ENCODE data around the gene ELL2.
A peak's percentile ranks its signal among the peaks of the same experiment; 100 is the strongest.
"Not testable (repeated sequence)": the region's sequence is repeated elsewhere in the genome, so short reads cannot be mapped to it uniquely, and the experiment has no call there.

ELL2 gene

DNA sequence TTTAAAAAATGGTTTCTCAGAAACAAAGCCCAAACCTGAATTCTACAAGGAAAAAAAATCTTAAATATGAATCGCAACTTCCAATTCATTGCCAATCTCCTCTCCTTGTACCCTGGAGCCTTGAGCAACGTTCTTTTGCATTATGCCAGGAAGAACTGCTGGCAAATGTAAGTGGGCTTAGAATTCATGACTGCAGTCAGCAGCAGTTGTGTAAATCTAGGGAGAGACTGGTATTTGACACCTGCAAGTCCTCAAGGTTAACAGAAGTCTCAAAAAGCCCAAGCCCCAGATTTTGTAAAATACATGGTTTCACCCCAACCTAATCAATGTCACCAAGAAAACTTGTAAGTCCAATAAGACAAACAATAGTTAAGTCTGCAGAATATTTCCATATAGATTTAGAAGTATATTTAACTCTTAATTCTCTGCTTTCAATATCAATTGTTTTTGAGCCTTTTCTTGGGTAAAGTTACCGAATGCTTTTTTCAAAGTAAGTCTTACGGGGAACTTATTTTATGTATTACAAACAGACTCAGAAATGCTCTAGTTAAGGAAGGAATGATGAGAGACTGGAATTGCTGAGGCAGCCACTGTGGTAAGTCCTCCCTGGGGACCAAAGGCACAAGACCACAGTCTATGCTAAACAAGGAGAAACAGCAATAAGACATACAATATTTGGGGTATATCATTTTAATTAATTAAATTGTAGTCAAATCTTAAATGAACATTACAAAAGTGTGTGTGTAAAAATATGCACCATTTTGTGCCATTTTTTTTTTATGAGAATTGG is 31.3 kb downstream of the ELL2 start:
- no peak for DNase-seq

DNA sequence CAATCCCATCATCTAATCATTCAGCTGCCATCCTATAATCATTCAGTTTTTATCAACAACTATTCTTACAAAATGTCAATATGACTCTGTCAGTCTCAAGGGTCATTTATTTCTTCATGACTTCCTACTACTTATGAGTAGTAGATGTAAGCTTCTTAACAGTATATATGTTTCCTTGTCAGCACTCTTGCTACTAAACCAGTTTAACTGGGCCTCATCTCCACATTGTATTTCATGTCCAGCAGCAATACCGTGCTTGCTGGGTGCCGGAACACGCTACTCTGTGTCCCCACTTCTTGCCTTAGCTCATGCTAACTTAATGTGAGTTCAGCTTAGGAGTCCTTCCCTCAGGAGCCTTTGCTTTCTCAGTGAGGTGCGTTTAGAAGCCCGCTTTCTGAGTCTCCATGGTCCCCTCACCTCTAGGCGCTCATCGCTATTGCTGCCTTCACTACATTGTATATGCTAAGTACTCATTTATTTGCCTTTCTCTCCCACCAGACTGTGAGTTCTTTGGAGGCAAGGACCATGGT is 32.9 kb downstream of the ELL2 start:
- no peak for DNase-seq

DNA sequence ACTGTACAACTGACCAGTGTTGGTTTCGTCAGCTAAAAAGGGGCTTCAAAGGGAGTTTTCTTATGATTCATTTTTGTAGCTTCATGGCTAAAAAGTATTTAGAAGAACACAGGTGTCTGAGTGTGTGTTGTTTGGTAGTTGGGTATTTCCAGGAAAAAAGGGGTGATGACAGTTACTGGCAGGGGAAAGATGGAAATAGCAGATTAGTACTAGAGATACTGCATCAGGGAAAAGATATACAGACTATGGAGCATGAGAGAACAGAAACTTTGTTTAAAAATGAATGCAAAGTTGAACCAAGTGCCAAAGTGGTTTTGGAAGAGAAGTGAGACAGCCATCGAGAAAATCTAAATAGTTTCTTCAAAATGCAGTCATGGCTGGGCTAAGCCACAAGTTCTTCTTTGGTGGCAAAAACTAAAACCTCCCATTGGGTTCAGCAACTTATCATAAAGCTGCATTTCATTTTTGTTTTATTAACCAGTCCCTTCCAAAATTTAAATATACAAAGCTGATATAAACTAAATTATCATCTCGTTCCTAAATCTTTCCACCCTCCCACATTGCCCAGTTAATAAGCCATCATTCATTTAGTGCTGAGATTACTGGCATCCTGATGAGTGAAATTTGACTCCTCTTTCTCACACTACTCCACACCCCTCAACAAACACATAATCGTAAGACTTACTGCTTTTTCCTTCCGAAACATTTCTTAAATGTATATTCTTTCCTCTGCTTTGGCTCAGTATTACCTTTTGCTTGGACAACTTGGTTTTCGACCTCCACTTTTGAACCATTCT is 33.5 kb downstream of the ELL2 start:
- peak; percentile 25 for DNase-seq

DNA sequence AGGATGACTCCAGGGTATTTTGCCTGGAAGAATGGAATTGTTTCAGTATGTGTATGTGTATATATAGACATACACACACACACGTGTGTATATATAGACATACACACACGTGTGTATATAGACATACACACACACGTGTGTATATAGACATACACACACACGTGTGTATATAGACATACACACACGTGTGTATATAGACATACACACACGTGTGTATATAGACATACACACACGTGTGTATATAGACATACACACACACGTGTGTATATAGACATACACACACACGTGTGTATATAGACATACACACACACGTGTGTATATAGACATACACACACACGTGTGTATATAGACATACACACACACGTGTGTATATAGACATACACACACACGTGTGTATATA is 34.4 kb downstream of the ELL2 start:
- not testable (repeated sequence) for DNase-seq

DNA sequence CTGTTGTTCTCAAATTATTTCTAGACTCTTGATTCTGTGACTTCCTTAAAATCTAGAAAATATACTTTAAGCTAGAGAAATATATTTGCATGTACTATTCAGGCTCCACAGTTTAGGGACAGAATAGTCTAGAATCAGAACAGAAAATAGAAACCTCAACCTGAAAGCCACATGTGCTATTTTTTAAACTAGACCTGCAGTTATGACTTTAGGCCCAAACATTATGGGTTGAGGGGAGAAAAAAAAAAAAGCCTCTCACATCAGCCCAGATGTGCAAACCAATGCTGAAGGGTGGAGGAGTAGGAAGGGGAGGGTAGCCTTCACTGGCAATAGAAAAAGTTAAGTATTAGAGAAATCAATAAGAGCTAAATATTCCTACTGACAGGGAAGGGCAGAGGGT is 35.7 kb downstream of the ELL2 start:
- DNase-seq: no peak

DNA sequence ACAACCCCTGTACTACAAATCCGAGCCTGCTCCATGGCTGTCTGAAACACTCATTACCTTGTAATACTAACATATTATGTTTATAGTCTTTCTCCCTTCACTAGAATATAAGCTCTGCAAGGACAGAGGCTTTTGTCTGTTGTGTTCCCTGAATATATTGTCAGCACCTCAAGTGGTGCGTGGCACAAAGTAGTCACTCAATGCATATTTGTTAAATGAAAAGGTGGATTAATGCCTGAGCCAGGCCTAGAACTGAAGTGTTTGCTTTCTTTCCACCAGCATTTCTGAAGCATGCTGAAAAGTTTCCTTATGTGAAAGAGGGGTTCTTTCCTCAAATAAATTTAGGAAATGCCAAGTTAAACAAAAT is 36.3 kb downstream of the ELL2 start:
- DNase-seq: no peak

DNA sequence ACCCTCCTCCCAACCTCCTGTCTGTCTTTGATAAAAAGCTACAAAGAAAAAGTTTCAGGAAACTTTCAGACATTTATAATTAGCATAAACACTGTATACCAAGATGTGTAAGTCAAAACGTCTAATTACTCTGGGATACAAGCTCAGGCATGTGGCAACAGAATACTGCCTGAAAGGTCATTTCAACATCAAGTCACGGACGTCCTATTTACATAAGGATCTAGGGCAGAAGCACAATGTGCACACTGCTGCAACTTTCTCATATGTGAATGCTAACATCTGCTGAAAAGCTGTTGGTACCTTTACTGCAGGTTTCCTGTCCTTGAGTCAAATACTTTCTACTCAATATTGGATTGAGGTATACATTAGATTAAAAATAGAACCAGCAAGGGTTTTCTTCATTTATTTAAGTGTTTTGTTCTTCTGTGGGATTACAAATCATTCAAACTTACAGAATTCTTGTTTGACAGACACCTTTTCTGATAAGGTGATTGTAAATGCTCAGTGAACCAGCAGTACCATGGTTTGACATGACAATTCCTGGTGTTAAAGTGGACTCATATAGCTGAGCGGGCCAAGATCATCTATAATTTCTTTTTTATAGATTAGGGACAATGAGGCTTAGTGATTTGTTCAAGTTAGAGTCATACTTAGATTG is 36.8 kb downstream of the ELL2 start:
- peak; percentile 60 for DNase-seq

DNA sequence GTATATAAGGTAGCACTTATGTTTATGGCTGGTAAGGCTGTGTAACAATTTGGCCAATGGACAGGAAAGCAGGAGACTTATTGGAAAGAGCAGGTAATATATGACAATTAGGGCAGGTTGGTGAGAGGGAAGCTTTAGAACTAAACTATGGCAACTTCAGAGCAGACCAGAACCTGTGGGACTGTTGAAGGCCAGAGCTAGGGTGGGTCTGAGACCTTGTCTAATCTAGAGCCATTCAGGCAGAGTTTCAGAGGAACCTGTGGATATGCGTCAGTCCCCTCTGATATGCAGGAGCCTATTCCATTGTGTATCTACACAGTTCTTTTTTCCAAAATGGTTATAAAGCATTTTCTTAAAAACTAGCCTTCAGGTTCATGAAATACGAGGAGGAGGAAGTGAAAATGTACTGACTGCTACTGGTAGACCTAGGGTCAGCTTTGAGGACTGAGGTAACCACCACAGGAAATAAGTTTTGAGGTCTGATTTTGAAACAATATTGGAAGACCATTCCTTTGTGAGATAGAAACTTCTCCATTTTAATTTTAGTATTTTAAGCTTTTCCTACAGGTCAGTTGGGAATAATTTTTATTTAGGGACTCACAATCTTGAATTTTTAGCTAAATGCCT is 37.6 kb downstream of the ELL2 start:
- peak; percentile 39 for DNase-seq

DNA sequence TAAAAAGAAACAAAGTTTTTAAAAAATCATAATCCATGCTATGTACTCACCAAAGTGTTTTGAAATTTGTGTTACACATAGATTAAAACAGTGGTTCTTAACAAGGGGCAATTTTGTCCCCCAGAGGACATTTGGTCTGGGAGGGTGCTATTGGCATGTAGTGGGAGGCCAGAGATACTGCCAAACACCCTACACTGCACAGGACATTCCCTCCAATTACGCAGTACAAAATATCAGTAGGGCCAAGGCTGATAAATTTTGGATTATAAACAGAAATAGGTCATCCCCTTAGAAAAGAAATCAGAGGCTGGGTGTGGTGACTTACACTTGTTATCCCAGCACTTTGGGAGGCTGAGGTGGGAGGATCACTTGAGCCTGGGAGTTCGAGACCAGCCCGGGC is 38.9 kb downstream of the ELL2 start:
- no peak for DNase-seq

DNA sequence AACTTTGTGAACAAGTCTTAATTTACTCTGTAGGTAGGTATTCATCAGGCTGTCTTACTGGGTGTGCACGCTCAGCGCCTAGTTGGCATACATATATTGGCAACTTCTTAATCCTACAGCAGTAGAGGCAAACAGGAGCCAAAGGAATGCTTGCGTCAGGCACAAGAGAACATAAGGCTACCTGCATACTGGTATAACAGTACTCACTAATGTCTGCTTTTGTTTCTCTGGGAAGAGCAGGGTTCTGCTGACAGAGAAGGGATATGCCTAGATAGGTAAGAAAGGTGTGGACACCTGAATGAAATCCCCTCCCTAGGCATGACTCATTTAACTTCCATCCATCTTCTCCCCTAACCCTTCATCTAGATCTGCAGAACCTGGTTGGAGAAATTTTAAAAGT is 40.1 kb downstream of the ELL2 start:
- DNase-seq: no peak

DNA sequence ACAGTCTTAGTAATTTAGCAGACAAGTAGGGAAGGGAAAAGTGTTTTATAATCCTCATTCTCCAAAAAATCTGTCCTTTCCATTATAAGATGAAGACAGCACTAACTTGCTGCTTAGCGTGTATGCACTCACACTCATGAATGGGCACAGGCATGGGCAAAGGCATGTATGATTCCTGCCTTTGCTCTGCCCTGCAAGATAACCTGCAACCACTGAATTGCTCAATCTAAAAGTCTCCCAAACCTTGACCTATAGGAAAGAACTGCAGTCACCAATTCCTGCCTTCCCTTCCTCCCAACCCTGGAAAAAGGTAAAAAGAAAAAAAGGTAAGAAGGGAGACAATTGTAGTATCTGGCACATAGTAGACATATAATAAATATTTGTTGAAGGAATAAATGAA is 40.8 kb downstream of the ELL2 start:
- DNase-seq: no peak

DNA sequence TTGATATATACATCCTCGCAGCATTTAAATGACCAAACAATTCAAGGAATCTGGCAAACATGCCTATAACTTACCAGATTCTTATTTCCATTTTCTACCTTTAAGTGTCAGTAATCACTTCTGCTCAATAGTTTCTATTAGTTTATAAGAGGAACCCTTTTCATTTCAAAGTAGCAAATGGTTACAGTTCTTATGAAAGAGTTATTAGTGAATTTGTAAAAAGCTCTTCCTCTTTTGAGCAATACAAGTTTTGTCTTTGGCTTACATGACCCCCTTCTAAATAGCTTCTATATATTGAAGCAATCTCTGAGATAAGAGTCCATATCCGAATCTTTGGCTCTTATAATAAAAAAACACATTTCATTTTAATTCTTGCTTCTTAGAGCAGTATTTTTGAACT is 42.0 kb downstream of the ELL2 start:
- DNase-seq: peak; percentile 47

DNA sequence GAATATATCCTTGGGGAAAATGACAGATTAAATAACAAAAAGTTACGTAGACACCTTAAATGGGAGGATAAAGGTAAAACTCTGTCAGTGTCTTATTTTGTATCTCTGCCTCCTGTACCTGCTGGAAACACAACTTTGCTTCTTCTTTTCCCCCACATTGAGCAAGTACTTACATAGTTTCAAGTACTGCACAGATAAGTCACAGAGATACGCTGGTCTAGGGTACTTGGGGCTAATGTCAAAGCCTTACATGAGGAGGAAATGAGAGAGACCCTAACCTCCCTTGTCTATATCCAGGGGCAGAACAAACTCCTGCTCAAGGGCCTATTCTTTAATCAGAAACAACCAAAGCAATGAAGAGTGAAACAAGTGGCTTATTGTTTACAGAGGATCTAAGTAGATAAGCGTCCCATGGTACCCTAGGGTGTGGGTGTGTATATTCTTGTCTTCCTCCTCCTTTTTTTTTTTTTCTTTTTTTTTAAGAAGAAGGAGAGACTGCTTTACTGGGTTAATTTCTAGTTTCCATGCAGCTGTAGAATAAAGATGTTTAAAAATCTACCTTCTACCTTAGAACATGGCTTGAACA is 43.1 kb downstream of the ELL2 start:
- no peak for DNase-seq

DNA sequence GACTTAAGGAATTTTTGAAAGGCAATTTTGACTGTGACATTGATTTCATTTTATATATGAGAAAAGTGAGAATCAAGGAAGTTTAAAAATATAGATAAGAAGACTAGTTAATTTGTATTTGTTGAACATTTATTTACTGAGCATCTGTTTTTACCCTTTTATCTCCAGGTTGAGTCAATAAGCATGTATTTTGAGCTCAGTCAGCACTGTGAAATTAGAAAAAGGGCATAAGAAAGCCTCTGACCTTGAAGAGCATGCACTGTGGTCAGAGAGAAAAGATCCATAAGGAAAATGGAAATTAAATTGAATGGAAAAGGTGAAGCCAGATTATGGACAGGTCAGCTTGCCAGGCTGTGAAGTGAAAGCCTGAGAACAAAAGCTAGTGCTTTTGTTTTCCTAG is 44.4 kb downstream of the ELL2 start:
- DNase-seq: no peak

DNA sequence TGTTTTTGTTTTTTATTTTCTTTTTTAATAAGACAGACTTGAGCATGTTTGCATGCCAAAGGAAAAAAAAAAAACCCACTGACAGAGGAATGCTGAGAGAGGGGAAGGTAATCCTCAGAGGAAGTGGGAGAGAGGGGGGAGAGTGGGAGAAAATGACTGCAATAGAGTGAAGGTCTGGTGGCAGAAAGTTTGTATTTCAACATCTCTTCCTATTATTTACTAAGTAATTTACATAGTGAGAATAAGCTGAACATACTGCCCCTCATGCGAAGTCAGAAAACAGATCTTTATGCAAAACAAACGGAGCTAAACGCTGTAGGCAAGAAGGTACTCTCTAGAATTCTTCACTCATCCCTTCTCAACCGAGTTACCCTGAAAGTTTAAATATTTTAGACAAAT is 45.0 kb downstream of the ELL2 start:
- peak; percentile 23 for DNase-seq

DNA sequence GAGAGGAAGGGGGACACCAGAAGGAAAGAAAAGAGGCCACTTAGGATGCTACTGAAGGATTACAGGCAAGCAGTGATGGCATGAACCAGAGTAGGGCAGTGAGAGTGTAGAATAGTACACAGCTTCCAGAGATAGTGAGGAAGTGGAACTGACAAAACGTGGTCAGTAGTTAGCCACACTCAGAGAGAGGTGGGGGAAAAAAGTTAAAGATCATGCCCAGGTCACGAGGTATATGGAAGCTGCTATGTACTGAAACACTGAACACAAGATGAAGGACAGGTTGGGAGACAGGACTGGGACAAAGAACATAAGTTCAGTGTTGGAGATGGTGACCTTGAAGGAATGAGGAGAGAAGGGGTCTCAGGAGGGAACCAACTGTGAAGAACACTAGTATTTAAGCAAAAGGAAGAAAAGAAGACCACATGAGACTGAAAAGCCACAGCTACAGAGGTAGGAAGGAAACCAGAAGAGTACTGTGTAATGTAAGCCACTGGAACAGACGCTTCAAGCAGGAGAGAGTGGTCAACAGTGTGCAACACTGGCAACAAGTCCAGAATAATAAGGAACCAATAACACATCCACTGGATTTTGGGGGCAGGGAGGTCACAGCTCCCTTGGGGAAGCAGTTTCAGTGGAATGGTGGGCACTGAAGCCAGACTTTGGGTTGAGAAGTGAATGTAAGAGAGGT is 45.5 kb downstream of the ELL2 start:
- peak; percentile 44 for DNase-seq

DNA sequence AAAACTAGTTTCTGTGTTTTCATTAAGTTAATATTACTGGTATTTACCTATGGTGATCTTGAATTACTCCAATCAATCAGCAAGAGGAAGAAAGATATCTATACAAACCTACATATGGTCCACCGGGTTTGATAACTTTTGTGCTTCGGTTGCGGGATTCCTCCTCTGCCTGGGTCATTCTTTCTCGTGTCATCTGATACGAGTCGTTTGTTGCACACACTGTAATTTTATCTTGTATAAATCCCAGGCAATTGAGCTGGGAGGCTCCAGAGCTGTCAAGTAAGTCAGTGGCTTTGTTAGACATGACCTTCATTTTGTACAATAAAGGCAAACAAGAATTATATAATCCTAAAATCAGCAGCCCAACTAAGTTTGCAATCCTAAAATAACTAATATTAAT is 48.0 kb downstream of the ELL2 start:
- DNase-seq: no peak

DNA sequence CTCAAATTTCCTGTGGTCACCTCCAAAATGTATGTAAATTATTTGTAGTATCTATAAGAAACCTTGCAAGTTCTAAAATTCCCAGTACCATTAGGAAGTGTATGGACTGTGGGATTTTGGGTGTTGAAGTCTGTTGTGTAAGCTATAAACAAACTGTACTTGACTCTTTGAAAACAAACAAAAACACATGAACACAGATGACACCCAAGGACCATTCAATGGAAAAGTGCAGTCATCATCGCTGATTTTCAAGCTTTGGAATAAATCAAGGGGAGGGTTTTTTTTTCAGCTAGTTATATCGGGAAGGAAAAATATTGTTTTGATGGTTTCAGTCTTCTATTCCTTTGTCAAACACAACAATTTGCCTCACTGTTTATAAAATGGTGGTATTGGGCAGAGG is 49.6 kb downstream of the ELL2 start:
- no peak for DNase-seq

DNA sequence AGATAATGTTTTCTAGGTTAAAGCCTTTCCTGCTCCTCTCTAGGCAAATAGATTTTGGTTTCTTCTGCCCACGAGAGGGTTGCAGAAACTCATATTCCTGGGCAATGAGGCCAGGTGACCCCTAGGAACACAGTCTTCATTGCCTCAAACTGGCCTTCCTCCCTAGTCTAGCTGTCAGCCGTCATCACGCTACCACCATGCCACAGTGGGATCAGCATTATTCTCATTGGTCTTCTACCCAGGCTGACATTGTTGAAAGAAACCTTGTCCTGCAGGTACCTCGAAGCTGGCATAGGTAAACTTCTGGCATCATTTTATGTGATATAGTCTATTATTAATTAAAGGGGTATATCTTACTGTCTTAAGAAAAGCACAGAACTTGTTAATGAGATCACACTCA is 51.1 kb downstream of the ELL2 start:
- no peak for DNase-seq

DNA sequence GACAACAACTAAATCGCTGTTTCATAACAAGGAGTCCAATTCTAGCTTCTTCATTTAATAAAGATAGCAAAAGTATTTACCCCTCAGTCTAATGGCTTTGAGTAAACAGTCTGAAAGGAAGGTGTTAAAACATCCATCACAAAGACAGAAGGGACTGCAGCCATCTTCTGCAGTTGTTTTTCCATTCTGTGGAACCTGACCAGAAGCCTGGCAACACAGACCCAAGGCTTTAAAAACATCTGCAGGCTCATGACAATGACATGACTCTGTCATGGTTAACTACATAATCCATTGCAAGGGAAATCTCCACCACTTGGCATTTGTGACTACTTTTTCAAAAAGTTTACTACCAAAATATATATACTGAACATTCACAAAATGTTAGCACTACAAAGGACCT is 51.9 kb downstream of the ELL2 start:
- DNase-seq: no peak

DNA sequence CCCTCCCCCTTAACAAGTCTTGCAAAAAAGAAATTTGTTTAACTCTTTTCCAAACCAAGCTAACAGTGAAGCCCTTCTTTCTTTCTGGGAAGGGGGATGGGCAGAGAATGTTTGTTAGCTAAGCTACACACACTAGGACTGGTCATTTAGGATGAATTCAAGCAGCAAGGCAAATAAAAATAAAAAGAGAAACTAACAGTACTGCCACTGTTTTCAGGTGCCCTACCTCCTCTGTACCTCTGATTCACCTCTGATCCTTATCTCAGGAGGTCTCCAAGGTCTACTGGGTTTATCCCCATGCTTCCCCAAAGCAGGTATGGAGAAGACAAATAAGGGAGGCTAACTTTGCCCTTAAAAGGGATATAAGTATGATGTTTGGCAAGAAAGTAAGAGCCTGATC is 52.9 kb downstream of the ELL2 start:
- no peak for DNase-seq
